HG02885 (cell line): ENCODE results near the gene PFN2.
"Not testable (repeated sequence)": the region's sequence is repeated elsewhere in the genome, so short reads cannot be mapped to it uniquely, and the experiment has no call there.

ENCODE experiments used
- ATAC-seq: cut with Tn5 transposase; IDR thresholded peaks from one replicate; pipeline ENCODE4 v1.9.1; 2021; ENCODE audit warnings: mild to moderate bottlenecking; ENCODE audit not compliant: unreplicated experiment, poor library complexity

The PFN2 gene

GRCh38 chr3:149970716-149971402, at the start of gene PFN2:
TSS of gene PFN2 (minus strand) at chr3:149970895. CDS start at chr3:149970856, 39 bp downstream.
- peak; percentile 47 for ATAC-seq

DNA sequence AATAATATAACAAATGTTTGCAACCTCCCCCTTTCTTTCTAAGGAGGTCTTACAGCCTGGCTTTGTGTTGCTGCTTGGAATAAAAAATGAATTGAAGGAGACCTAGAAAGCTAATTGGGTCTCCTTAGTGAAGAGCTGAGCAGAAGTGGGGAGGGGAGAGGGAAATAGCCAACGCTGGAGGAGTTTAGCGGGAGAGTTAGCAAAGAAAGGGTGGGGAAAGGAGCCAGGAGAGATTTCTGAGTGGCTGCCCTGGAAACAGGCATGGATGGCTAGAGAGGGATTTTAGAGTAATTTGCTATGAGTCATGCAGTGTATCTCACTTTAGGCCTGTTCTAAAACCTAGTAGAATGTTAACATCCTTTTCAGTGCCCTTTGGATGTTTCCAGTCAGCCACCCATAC, 45.2 kb upstream of the PFN2 start:
- no peak for ATAC-seq

DNA sequence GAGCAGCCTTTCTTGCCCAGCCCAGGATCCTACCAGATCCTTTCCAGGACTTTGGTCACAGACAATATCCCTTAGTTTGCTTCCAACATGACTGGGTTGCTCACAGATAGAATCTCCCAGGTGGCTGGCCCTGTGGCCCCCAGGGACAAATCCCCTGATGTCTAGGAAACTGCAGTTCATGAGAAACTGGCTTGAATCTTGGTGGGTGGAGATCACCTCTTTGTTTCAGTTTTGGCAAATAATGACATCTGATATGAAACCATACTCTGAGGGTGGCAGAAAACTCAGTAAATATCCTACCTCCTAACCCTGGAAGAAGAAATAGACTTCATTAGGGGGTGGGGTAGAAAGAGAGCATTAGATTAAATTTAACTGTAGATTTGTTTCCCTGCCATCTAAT, 44.1 kb upstream of the PFN2 start:
- no peak for ATAC-seq

- no peak for ATAC-seq
These were observed 43.1 kb upstream of the PFN2 start for GRCh38 chr3:150013801-150014200.

GRCh38 chr3:150006794-150007193, 36.1 kb upstream of the PFN2 start:
- ATAC-seq = no peak

GRCh38 chr3:150005243-150006112, 34.8 kb upstream of the PFN2 start:
- ATAC-seq = no peak

DNA sequence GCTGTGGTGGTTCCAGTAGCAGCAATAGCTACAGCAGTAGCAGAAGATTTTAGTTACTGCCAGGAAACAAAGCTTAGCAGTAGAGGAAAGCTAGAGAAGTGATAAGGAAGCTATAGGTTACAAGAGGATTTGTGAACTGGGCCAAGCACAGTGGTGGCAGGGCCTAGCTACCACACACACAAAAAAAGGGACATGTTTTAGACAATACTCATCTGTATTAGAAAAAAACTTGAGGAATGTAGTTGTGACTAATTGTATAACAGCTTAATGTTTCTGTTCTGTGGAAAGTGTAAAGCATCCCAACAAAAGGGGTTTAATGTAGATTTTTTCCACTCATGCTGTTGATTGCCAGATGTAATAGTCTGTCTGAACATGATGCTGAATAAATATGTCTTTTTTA, 29.9 kb upstream of the PFN2 start:
- ATAC-seq = no peak

GRCh38 chr3:149999421-149999820, 28.7 kb upstream of the PFN2 start:
- ATAC-seq = no peak

DNA sequence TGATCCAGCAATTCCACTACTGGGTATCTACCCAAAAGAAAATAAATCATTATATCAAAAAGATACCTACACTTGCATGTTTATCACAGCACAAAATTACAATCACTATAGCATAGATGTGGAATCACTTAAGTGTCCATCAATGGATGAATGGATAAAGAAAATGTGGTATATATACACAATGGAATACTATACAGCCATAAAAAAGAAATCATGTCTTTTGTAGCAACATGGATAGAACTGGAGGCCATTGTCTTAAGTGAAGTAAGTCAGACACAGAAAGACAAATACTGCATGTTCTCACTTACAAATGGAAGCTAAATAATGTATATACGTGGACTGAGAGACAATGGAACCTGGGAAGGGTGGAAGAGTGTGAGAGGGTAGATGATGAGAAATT, 28.3 kb upstream of the PFN2 start:
- ATAC-seq = no peak

DNA sequence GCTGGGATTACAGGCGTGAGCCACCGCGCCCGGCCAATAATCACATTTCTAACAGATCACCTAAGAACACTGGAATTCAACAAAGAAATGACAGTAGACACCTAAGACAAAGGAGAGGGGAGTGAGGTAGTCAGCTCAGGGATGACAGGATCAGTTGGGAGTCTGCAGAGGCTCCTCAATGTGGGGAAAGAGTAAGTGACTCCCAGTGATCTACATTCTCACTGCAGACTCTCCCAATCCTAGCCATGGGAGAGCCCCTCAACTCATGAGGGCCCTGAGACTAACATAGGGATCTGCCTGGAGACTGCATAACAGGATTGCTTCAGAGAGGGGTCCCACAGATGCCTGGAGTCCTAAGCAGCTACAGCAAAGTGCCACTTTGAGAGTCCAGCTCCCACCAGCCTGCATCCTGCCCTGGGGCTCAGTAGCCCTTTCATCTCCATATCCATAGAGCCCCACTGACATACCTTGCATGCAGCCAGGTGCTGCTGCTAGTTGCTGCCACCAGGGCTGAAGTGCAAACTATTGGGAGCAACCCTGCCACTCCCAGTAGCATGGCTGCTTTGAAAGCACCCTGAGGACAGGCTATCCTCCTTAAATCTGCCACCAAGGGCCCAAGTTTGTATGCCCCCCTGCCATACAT, 21.8 kb upstream of the PFN2 start:
- no peak for ATAC-seq

DNA sequence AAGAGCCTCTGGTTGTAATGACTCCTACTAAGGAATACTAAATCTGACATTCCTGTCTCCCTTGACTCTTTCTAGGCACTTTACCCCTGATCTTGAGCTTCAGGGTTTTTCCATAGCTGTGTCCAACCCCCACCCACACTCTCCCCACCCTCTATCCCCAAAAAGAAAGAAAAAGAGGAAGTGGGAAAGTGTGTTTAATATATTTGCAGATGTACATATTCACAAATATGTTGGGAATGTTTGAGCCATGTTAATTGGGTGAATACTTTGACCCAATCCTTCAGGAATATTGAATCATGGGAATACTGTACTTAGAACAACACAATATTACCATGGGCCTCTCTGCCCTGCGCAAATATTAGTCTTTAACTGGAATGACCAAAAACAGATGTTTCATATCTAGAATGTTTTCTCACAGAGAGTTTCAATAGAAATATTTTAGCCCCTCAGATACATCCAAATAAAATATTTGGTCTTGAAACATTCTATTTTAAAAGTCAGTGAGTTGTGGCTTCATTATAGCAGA, 19.8 kb upstream of the PFN2 start:
- ATAC-seq = no peak

GRCh38 chr3:149989307-149989706, 18.6 kb upstream of the PFN2 start:
- no peak for ATAC-seq

DNA sequence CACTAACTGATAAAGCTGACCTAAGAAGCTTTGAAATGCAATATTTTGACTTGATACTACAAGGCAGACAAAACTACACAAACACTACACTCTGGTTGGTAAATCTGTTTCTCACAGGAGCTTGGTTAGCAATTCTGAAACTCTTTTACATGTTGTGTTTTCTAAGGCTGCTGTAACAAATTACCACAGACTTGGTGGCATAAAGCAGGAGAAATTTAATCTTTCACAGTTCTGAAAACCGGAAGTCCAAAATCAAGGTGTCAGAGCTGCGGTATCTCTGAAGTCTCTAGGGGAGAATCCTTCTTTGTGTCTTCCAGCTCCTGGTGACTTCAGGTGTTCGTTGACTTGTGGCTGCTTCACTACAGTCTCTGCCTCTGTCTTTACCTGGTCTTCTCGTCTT, 12.9 kb upstream of the PFN2 start:
- ATAC-seq = no peak

DNA sequence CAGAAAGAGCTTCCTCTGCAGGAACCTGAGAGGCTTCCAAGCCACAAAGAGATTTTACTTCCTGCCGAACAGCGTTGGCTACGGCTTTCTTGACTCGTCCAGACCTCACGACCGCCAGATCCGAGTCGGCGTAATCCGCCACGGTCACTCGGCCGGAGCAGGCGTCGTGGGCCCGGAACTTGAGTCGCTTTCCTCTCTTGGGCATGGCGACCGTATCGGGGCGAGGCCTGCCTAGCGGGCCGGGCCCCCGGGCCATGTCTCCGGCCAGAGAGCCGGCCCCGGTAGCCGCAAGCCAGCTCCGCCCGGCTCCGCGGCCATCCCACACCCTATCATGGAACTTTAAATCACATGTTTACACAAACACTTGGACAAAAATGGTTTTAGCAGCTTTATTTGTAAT, 12.4 kb upstream of the PFN2 start:
- not testable (repeated sequence) for ATAC-seq

DNA sequence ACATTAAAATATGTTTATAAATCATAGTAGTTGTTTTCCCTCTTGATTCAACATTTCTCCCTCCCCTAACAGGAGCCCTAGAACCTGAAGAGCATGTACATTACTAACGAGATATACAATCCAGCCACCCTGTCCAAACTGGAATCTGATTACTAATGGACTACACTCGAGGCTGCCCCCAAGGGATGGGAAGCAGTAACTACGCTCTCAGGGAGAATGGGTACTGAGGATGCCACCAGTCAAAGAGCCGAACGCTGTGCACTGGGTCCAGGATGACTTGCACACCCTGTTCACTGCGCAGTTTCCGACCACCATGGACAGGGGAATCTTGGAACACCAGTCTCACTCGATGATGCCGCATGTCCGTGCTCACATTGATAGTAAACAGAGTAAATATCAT, 11.3 kb upstream of the PFN2 start:
- ATAC-seq = peak; percentile 46

DNA sequence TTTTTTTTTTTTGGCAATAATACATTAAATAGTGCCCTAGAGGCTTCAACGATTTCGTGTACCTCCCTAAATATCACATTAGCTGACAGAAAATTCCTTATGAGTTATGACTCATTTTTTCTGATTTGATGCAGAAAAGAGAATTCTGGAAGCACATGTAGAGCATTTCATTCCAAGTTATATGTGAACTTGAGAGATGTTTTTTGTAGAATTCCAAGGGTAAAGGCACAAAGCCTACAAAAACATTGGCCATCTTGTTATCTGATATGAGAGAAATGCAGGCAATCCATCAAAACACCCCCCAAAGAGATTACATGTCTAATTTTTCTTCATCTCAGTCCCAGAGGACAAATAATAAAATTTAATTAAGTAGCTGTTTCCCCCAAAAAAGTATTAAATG, 6.7 kb upstream of the PFN2 start:
- ATAC-seq = no peak

DNA sequence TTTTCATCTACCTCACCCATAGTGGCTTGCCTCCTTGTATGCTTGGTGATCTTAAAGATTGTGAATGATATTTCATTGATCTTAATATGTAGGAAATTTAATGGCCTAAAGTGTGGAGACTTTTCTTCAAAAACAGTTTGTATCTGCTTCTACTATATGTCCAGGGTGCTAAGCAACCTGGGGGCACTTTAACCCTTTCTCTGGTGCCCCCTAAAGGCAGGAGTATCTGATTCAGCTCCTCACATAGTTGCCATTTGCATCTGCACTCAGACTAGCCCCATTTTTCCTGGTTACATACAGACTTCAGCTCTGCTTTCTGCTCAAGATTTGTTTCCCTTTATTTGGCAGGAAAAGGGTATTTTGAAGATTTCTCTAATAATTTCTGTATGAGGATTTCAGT, 5.2 kb upstream of the PFN2 start:
- no peak for ATAC-seq

GRCh38 chr3:149971403-149972075, 844 bp upstream of the PFN2 start:
- ATAC-seq = peak; percentile 0

DNA sequence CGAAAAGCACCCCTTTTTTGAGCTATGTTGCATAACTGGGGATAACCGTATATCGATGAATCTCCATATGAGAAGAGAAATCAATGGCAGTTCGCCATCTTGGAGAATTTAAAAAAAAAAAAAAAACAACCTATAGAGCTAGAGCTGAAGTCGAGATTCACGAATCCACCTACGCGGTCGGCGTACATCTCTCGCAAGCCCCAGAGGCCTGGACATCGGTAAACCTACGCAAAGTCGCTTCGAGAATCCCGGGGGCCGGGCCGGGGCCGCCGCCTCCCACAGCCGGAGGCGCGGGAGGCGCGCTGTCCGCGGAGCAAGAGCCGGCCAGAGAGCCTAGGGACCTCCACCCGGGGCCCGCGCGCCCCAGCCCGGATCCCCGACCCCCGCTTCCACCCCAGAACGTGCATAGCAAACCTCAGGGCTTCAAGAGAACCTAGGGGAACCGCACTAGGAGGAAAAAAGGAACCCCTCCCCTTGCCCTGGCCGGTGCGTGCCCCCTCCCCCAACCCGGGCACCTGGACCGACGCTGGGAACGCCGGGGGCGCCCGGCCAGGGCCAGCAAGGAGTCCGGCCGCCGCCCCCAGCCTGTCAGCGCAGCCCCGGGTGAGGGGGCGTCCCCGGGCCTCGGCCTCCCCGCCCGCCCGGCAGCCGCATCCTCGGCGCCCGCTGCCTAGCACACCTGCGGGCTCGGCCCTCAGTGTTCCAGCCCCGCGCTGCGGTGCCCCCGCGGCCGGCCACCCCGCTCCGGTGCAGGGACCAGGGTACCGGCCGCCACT, 567 bp downstream of the PFN2 start:
- peak; percentile 71 for ATAC-seq
